Measurements from ENCODE around the gene PNRC1.

Gene PNRC1

GRCh38 chr6:89069536-89070163, 10.9 kb upstream of the PNRC1 start:
- TF ChIP-seq CTCF (conservative IDR thresholded peaks at IDR 0.05; ENCODE audit: low read depth, low read length), result no peak
- no peak overlapping the region for H3K4me3 ChIP-seq (ENCODE audit: low read depth, low read length)
- no peak for DNase-seq (ENCODE audit: low read depth)

- TF ChIP-seq CTCF (conservative IDR thresholded peaks at IDR 0.05; ENCODE audit: low read depth, low read length), result no peak
- no peak for DNase-seq (ENCODE audit: low read depth)
- H3K4me3 ChIP-seq (ENCODE audit: low read depth, low read length), result no peak overlapping the region
Measured at GRCh38 chr6:89071036-89071435, 9.5 kb upstream of the PNRC1 start.

GRCh38 chr6:89073014-89073620, 7.4 kb upstream of the PNRC1 start:
- no peak for TF ChIP-seq CTCF (conservative IDR thresholded peaks at IDR 0.05; ENCODE audit: low read depth, low read length)
- no peak overlapping the region for H3K4me3 ChIP-seq (ENCODE audit: low read depth, low read length)
- DNase-seq (ENCODE audit: low read depth), result peak; percentile 74

GRCh38 chr6:89073840-89074239, 6.7 kb upstream of the PNRC1 start:
- no peak overlapping the region for H3K4me3 ChIP-seq (ENCODE audit: low read depth, low read length)

GRCh38 chr6:89079511-89080234, 878 bp upstream of the PNRC1 start:
- DNase-seq (ENCODE audit: low read depth), result peak; percentile 86
- peak overlapping the region; percentile 79 for H3K4me3 ChIP-seq (ENCODE audit: low read depth, low read length)
- no peak for TF ChIP-seq CTCF (conservative IDR thresholded peaks at IDR 0.05; ENCODE audit: low read depth, low read length)

More at GRCh38 chr6:89073840-89074239, 6.7 kb upstream of the PNRC1 start:
- no peak for TF ChIP-seq CTCF (conservative IDR thresholded peaks at IDR 0.05; ENCODE audit: low read depth, low read length)
- no peak for DNase-seq (ENCODE audit: low read depth)

GRCh38 chr6:89081129-89081422, 525 bp downstream of the PNRC1 start:
- no peak for TF ChIP-seq CTCF (conservative IDR thresholded peaks at IDR 0.05; ENCODE audit: low read depth, low read length)
- peak; percentile 31 for DNase-seq (ENCODE audit: low read depth)
- peak overlapping the region; percentile 79 for H3K4me3 ChIP-seq (ENCODE audit: low read depth, low read length)
